Endothelial cell of umbilical vein (primary cell): ENCODE data around the gene CLTB. TPM values are rescaled to one million over a fixed set of nuclear protein-coding genes. Genes with fewer than 3 reads are reported as not detected.

ENCODE experiments used
- BruUV-seq: library from RNA; stranded (reverse); fragments of 400-500 nt; replicated peaks from 2 replicates; lab custom pipeline; 2021; lab: Mats Ljungman, UMichigan
- CTCF ChIA-PET: fragments of 300-600, 350-600 bp; sonication (Branson Sonifier 250); formaldehyde crosslinking; loops from one replicate; lab custom pipeline; 2021; ENCODE audit warnings: antibody characterized with exemption, inconsistent platforms; lab: Charles Lee
- POLR2A ChIA-PET: fragments of 300-600, 350-600 bp; sonication (Branson Sonifier 250); formaldehyde crosslinking; loops from one replicate; lab custom pipeline; 2021; ENCODE audit warnings: antibody characterized with exemption, inconsistent platforms; lab: Charles Lee
- DNase-seq: peaks from one replicate; pipeline ENCODE4 v3.0.0-alpha.2; 2011; ENCODE audit warnings: low read depth, low spot score
- FAIRE-seq: peaks from 2 replicates; lab custom pipeline; 2011; peaks lifted over from hg19 to GRCh38; lab: Jason Lieb, UNC
- H2AFZ ChIP-seq: 2 replicates; pipeline ENCODE4 v1.6.0; 2012; ENCODE audit warnings: low read depth, low read length, control low read depth, inconsistent platforms
- H3K27ac ChIP-seq: 2 replicates; pipeline ENCODE4 v1.5.1; 2011; ENCODE audit warnings: low read depth, mild to moderate bottlenecking, control low read depth, low read length, moderate library complexity; ENCODE audit not compliant: insufficient read depth
- H3K27me3 ChIP-seq, 2 experiments: 2 replicates each; pipeline versions ENCODE4 v1.6.0 to v1.6.1; 2011; ENCODE audit warnings: low read length in 2 of 2, mixed read lengths in 1 of 2; ENCODE audit not compliant: control insufficient read depth in 2 of 2, insufficient read depth in 2 of 2
- H3K36me3 ChIP-seq, 2 experiments: 2 replicates in 1 of 2; 3 replicates in 1 of 2; pipeline ENCODE4 v1.5.1; 2011; ENCODE audit warnings: low read length in 2 of 2, mild to moderate bottlenecking in 1 of 2, moderate library complexity in 1 of 2; ENCODE audit not compliant: control insufficient read depth in 2 of 2, insufficient read depth in 2 of 2; ENCODE audit errors: extremely low read depth in 1 of 2
- H3K4me1 ChIP-seq: 3 replicates; pipeline ENCODE4 v1.5.1; 2011; ENCODE audit warnings: mild to moderate bottlenecking, low read length; ENCODE audit not compliant: control insufficient read depth, insufficient read depth; ENCODE audit errors: extremely low read depth
- H3K4me2 ChIP-seq: 2 replicates; pipeline ENCODE4 v1.6.1; 2011; ENCODE audit warnings: low read length, control low read depth, mixed read lengths; ENCODE audit not compliant: insufficient read depth
- H3K4me3 ChIP-seq, 3 experiments: fragments of 200-600 bp in 1 of 3; sonication (generic), shearing (Covaris generic) in 1 of 3; replicated peaks in 1 of 3; 2 replicates each; pipeline ENCODE4 v1.5.1; 2011 to 2016; ENCODE audit warnings: control low read depth in 3 of 3, low read length in 3 of 3, mild to moderate bottlenecking in 2 of 3, inconsistent platforms in 1 of 3, low read depth in 1 of 3, moderate library complexity in 1 of 3; ENCODE audit not compliant: insufficient read depth in 1 of 3
- H3K79me2 ChIP-seq: 2 replicates; pipeline ENCODE4 v1.6.0; 2012; ENCODE audit warnings: low read length, inconsistent platforms; ENCODE audit not compliant: control insufficient read depth, insufficient read depth
- H3K9ac ChIP-seq: replicated peaks from 2 replicates; pipeline ENCODE3; 2011; ENCODE audit warnings: low read length, control low read depth; ENCODE audit not compliant: insufficient read depth; ENCODE audit errors: extremely low read depth
- H3K9me1 ChIP-seq: replicated peaks from 3 replicates; pipeline ENCODE4 v1.6.0; 2011; ENCODE audit warnings: mild to moderate bottlenecking, low read length; ENCODE audit not compliant: control insufficient read depth, insufficient read depth; ENCODE audit errors: extremely low read depth
- H3K9me3 ChIP-seq: replicated peaks from 2 replicates; pipeline ENCODE4 v1.5.1; 2012; ENCODE audit warnings: low read length, inconsistent platforms; ENCODE audit not compliant: control insufficient read depth, insufficient read depth
- H4K20me1 ChIP-seq: replicated peaks from 2 replicates; pipeline ENCODE3; 2011; ENCODE audit warnings: mild to moderate bottlenecking, low read length; ENCODE audit not compliant: control insufficient read depth, insufficient read depth; ENCODE audit errors: extremely low read depth
- EZH2 ChIP-seq: IDR thresholded peaks from 2 replicates; pipeline ENCODE4 v1.6.1; 2012; ENCODE audit warnings: borderline replicate concordance, low read depth, mild to moderate bottlenecking, moderate library complexity, low read length, inconsistent platforms; ENCODE audit not compliant: severe bottlenecking
- FOS ChIP-seq: IDR thresholded peaks from 2 replicates; pipeline ENCODE4 v1.6.1; 2011; ENCODE audit warnings: mild to moderate bottlenecking, low read length, moderate library complexity, borderline replicate concordance; ENCODE audit not compliant: insufficient read depth
- JUN ChIP-seq: IDR thresholded peaks from 2 replicates; pipeline ENCODE4 v1.6.1; 2011; ENCODE audit warnings: borderline replicate concordance, low read depth; ENCODE audit not compliant: insufficient read length, insufficient read depth
- MAX ChIP-seq: IDR thresholded peaks from 2 replicates; pipeline ENCODE4 v1.6.1; 2011; ENCODE audit not compliant: insufficient read depth, insufficient read length
- POLR2A ChIP-seq: IDR thresholded peaks from 2 replicates; pipeline ENCODE4 v1.6.1; 2012; ENCODE audit warnings: low read depth, mild to moderate bottlenecking, control low read depth, low read length
- POLR2AphosphoS5 ChIP-seq: IDR thresholded peaks from 2 replicates; pipeline ENCODE4 v1.6.1; 2012; ENCODE audit warnings: low read depth, mild to moderate bottlenecking, control low read depth, low read length, moderate library complexity; ENCODE audit not compliant: insufficient read depth
- dilution Hi-C: fragments of 300-500 bp; cut with MboI; formaldehyde crosslinking; loops from one replicate; pipeline ENCODE4 v1.15.0; 2019; ENCODE audit warnings: low sequenced_read_pairs; ENCODE audit not compliant: extremely low pct_ligation_motif_present
- intact Hi-C: fragments of 100-400 bp; cut with micrococcal nuclease; formaldehyde crosslinking; loops from one replicate; pipeline ENCODE4 v1.10.0; 2022
- polyA plus RNA-seq, 4 experiments: library from polyadenylated mRNA; depleted of rRNA in 3 of 4; stranded (reverse) in 3 of 4; unstranded in 1 of 4; fragments of >200 nt; gene quantifications; 2 replicates each; pipeline versions ENCODE4 v1.2.1 to v1.2.3, GENCODE V29; 2011 to 2012; ENCODE audit warnings: missing spikeins in 1 of 4
- total RNA-seq: library from RNA; stranded (reverse); gene quantifications from 2 replicates; pipeline ENCODE4 v1.2.3, GENCODE V29; 2021

The CLTB gene
- total and polyA plus RNA-seq, 2 donors (not counting 3 experiments of a cell fraction or from before 2014, with no cell fraction given) = 73.2 to 111 TPM

- FAIRE-seq = no peak
- no peak for TF ChIP-seq EZH2
- TF ChIP-seq POLR2AphosphoS5 = no peak
- Histone ChIP-seq H3K4me1 (peaks cover 12% of the 10 kb centered on the region), H4K20me1 (no peaks in the 10 kb centered on the region), H3K9ac (no peak overlapping the region), H3K9me1 (no peaks in the 10 kb centered on the region), H3K27ac (no peak overlapping the region), H3K4me2 (no peak overlapping the region), H3K36me3 (peaks cover 2 to 3% of the 10 kb centered on the region in 2 experiments), H3K9me3 (no peaks in the 10 kb centered on the region), H3K27me3 (no peaks in the 10 kb centered on the region), H3K4me3 (no peak overlapping the region), H2AFZ (no peak overlapping the region), H3K79me2 (peaks cover 15% of the 10 kb centered on the region)
- POLR2A ChIA-PET = no interaction called here
- DNase-seq = no peak
- intact Hi-C loops (no loop called here), dilution Hi-C loops (no loop called here)
- BruUV-seq = no TSS peak
- CTCF ChIA-PET = interaction anchor here (1.1 kb wide), 1 partner anchor 130 kb away, joined by 3 read pairs; no protein-coding TSS in a partner anchor
Observed at GRCh38 chr5:176413709-176414191, 2.6 kb downstream of the CLTB start.

- no peak overlapping the region for H3K9ac ChIP-seq
- no peaks in the 10 kb centered on the region for H3K9me1 ChIP-seq
- TF ChIP-seq JUN (no peak), MAX (no peak), POLR2A (no peak), FOS (no peak), EZH2 (no peak)
- ChIA-PET CTCF (interaction anchor here (1.1 kb wide), 1 partner anchor 130 kb away, joined by 3 read pairs; no protein-coding TSS in a partner anchor), POLR2A (no interaction called here)
- H4K20me1 ChIP-seq = no peaks in the 10 kb centered on the region
- peaks cover 2 to 3% of the 10 kb centered on the region in 2 experiments for H3K36me3 ChIP-seq
- dilution Hi-C loops = no loop called here
- BruUV-seq = no TSS peak
- H3K4me3 ChIP-seq = no peak overlapping the region
- H3K9me3 ChIP-seq = no peaks in the 10 kb centered on the region
- H3K27ac ChIP-seq = no peak overlapping the region
- DNase-seq (no peak), FAIRE-seq (no peak)
- no peak overlapping the region for H3K4me2 ChIP-seq
- H3K79me2 ChIP-seq = peaks cover 15% of the 10 kb centered on the region
- no peaks in the 10 kb centered on the region for H3K27me3 ChIP-seq
- intact Hi-C loops = no loop called here
- peaks cover 12% of the 10 kb centered on the region for H3K4me1 ChIP-seq
- H2AFZ ChIP-seq = no peak overlapping the region
Observed at GRCh38 chr5:176413255-176413565, 3.1 kb downstream of the CLTB start.
